Caco-2 (cell line): ENCODE data around the gene NT5M. TPM values are rescaled to one million over a fixed set of nuclear protein-coding genes. Genes with fewer than 3 reads are reported as not detected.
"Not testable (repeated sequence)": the region's sequence is repeated elsewhere in the genome, so short reads cannot be mapped to it uniquely, and the experiment has no call there.

ENCODE experiments used
- BruUV-seq: library from RNA; stranded (reverse); fragments of 400-500 nt; replicated peaks from 2 replicates; lab custom pipeline; 2021; lab: Mats Ljungman, UMichigan
- CTCF ChIA-PET: fragments of 300-600 bp; sonication (Branson Sonifier 250); formaldehyde crosslinking; loops from one replicate; lab custom pipeline; 2022; ENCODE audit warnings: antibody characterized with exemption; lab: Charles Lee
- POLR2A ChIA-PET: fragments of 300-600 bp; sonication (Branson Sonifier 250); formaldehyde crosslinking; loops from one replicate; lab custom pipeline; 2022; ENCODE audit warnings: antibody characterized with exemption; lab: Charles Lee
- DNase-seq, 2 experiments: peaks; one replicate each; pipeline versions ENCODE4 v3.0.0 to v3.0.0-alpha.2; 2020 to 2022
- H3K27me3 ChIP-seq: replicated peaks from 2 replicates; pipeline ENCODE4 v1.6.0; 2011; ENCODE audit warnings: low read length; ENCODE audit not compliant: control insufficient read depth, insufficient read depth
- H3K36me3 ChIP-seq: 2 replicates; pipeline ENCODE4 v1.5.1; 2011; ENCODE audit warnings: low read length; ENCODE audit not compliant: control insufficient read depth, insufficient read depth
- H3K4me1 ChIP-seq: fragments of 250-450 bp; sonication (Bioruptor Pico); 2 replicates; pipeline ENCODE4 v1.5.1; 2020; ENCODE audit warnings: mild to moderate bottlenecking
- H3K4me3 ChIP-seq: 2 replicates; pipeline ENCODE4 v1.5.1; 2011; ENCODE audit warnings: low read depth, mild to moderate bottlenecking, control low read depth, low read length
- H3K9me3 ChIP-seq: fragments of 250-450 bp; sonication (Bioruptor Pico); 2 replicates; pipeline ENCODE4 v1.5.1; 2020; ENCODE audit warnings: mild to moderate bottlenecking, moderate library complexity
- H3K27ac Mint-ChIP-seq: one replicate; pipeline ENCODE4 v1.8.0; 2022; ENCODE audit warnings: mixed read lengths; ENCODE audit not compliant: unreplicated experiment
- H3K27me3 Mint-ChIP-seq: one replicate; pipeline ENCODE4 v1.8.0; 2022; ENCODE audit warnings: mixed read lengths; ENCODE audit not compliant: insufficient read depth, unreplicated experiment
- H3K36me3 Mint-ChIP-seq: one replicate; pipeline ENCODE4 v1.8.0; 2022; ENCODE audit warnings: mild to moderate bottlenecking, mixed read lengths; ENCODE audit not compliant: insufficient read depth, unreplicated experiment
- H3K4me1 Mint-ChIP-seq: one replicate; pipeline ENCODE4 v1.8.0; 2022; ENCODE audit warnings: low read depth, mixed read lengths; ENCODE audit not compliant: unreplicated experiment
- H3K4me3 Mint-ChIP-seq: one replicate; pipeline ENCODE4 v1.8.0; 2022; ENCODE audit warnings: mild to moderate bottlenecking, moderate library complexity, mixed read lengths; ENCODE audit not compliant: unreplicated experiment
- H3K9me3 Mint-ChIP-seq: one replicate; pipeline ENCODE4 v1.8.0; 2022; ENCODE audit warnings: mixed read lengths; ENCODE audit not compliant: unreplicated experiment
- intact Hi-C: fragments of 100-400 bp; cut with micrococcal nuclease; formaldehyde crosslinking; loops from one replicate; pipeline ENCODE4 v1.10.0; 2022; ENCODE audit not compliant: unreplicated experiment
- total RNA-seq: library from RNA; stranded (reverse); gene quantifications from 2 replicates; pipeline ENCODE4 v1.2.3, GENCODE V29; 2022
- TF ChIP-seq, protein P1 (sequence below), 2 experiments: fragments of 200-600 bp in 1 of 2; IDR thresholded peaks; 1 replicate in 1 of 2; 2 replicates in 1 of 2; pipeline versions ENCODE4 v1.5.1 to v1.8.0; 2011 to 2022; ENCODE audit warnings: antibody characterized with exemption in 1 of 2, control low read depth in 1 of 2, inconsistent platforms in 1 of 2, low read depth in 1 of 2, low read length in 1 of 2, mild to moderate bottlenecking in 1 of 2, moderate library complexity in 1 of 2; ENCODE audit not compliant: insufficient read depth in 1 of 2, severe bottlenecking in 1 of 2, unreplicated experiment in 1 of 2

The NT5M gene
- total RNA-seq, 1 experiment from 2014 or later = 1.3 TPM

GRCh38 chr17:17382971-17383370 is 79.8 kb downstream of the NT5M start:
- Histone ChIP-seq H3K9me3 (no peaks in the 10 kb centered on the region), H3K4me3 (no peak overlapping the region), H3K4me1 (peaks cover 13% of the 10 kb centered on the region), H3K27me3 (no peaks in the 10 kb centered on the region), H3K36me3 (no peaks in the 10 kb centered on the region)
- no peak overlapping the region for H3K27ac Mint-ChIP-seq
- ChIA-PET POLR2A (no interaction called here), CTCF (no interaction called here)
- TF ChIP-seq, protein P1, sequence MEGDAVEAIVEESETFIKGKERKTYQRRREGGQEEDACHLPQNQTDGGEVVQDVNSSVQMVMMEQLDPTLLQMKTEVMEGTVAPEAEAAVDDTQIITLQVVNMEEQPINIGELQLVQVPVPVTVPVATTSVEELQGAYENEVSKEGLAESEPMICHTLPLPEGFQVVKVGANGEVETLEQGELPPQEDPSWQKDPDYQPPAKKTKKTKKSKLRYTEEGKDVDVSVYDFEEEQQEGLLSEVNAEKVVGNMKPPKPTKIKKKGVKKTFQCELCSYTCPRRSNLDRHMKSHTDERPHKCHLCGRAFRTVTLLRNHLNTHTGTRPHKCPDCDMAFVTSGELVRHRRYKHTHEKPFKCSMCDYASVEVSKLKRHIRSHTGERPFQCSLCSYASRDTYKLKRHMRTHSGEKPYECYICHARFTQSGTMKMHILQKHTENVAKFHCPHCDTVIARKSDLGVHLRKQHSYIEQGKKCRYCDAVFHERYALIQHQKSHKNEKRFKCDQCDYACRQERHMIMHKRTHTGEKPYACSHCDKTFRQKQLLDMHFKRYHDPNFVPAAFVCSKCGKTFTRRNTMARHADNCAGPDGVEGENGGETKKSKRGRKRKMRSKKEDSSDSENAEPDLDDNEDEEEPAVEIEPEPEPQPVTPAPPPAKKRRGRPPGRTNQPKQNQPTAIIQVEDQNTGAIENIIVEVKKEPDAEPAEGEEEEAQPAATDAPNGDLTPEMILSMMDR (IDR thresholded peaks at IDR 0.05; ENCODE audit: insufficient read depth in 1 of 2, low read depth in 1 of 2, low read length in 1 of 2, severe bottlenecking in 1 of 2, unreplicated experiment in 1 of 2) = no peak
- no TSS peak for BruUV-seq
- intact Hi-C loops = no loop called here
- peaks cover 27% of the 10 kb centered on the region for H3K4me1 Mint-ChIP-seq
- no peaks in the 10 kb centered on the region for H3K27me3 Mint-ChIP-seq
- no peak for DNase-seq
- H3K36me3 Mint-ChIP-seq = no peaks in the 10 kb centered on the region
- no peak overlapping the region for H3K4me3 Mint-ChIP-seq
- H3K9me3 Mint-ChIP-seq = no peaks in the 10 kb centered on the region

GRCh38 chr17:17383431-17384290 is 80.5 kb downstream of the NT5M start:
- CTCF ChIA-PET, H3K36me3 Mint-ChIP-seq, H3K4me3 ChIP-seq, H3K4me3 Mint-ChIP-seq, POLR2A ChIA-PET, H3K27me3 ChIP-seq, DNase-seq, H3K9me3 ChIP-seq, H3K36me3 ChIP-seq, H3K27me3 Mint-ChIP-seq, H3K9me3 Mint-ChIP-seq, intact Hi-C loops, H3K27ac Mint-ChIP-seq: not testable (repeated sequence)
- H3K4me1 Mint-ChIP-seq = peaks cover 27% of the 10 kb centered on the region
- TSS peak; percentile 95 for BruUV-seq
- peaks cover 15% of the 10 kb centered on the region for H3K4me1 ChIP-seq

DNA sequence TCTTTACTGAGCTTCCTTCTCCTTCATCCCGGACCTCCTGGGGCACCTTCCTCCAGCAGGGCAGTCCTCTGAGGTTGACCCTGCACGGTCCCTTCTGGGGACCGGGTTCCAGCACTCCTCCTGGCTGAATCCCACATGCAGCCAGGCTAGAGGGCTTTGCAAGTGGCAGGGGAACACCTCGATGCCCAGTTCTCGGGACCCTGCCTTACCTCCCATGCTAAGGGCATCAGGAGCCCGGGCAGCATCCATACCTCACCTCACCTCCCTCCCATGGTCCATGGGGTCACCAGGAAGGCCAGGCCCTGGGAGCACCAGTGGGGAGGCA is 81.1 kb downstream of the NT5M start:
- Mint-ChIP-seq H3K9me3 (no peaks in the 10 kb centered on the region), H3K36me3 (no peaks in the 10 kb centered on the region), H3K27ac (no peak overlapping the region), H3K4me3 (no peak overlapping the region), H3K27me3 (no peaks in the 10 kb centered on the region), H3K4me1 (peaks cover 27% of the 10 kb centered on the region)
- no peaks in the 10 kb centered on the region for H3K27me3 ChIP-seq
- CTCF ChIA-PET = no interaction called here
- H3K36me3 ChIP-seq = no peaks in the 10 kb centered on the region
- H3K4me1 ChIP-seq = peaks cover 15% of the 10 kb centered on the region
- intact Hi-C loops = no loop called here
- BruUV-seq = no TSS peak
- H3K9me3 ChIP-seq = no peaks in the 10 kb centered on the region
- no peak overlapping the region for H3K4me3 ChIP-seq
- TF ChIP-seq, protein P1 (IDR thresholded peaks at IDR 0.05; ENCODE audit: insufficient read depth in 1 of 2, low read depth in 1 of 2, low read length in 1 of 2, severe bottlenecking in 1 of 2, unreplicated experiment in 1 of 2) = no peak
- no peak for DNase-seq
- POLR2A ChIA-PET = no interaction called here
